ENCODE measurements around the gene MCFD2.

MCFD2 gene

GRCh38 chr2:46915281-46915810 is at the start of gene MCFD2:
MCFD2 (minus strand) TSS chr2:46915806; CDS start chr2:46909171, 6,635 bp downstream.
- H3K4me3 ChIP-seq (ENCODE audit: control insufficient read depth, low read depth, low read length), result peak within 1 kb of the TSS; percentile 92
- peak; percentile 21 for DNase-seq (ENCODE audit: low read depth)

GRCh38 chr2:46964835-46965560 is 49.4 kb upstream of the MCFD2 start:
- no peak for DNase-seq (ENCODE audit: low read depth)
- H3K4me3 ChIP-seq (ENCODE audit: control insufficient read depth, low read depth, low read length), result no peak overlapping the region

More at GRCh38 chr2:46915281-46915810, at the start of gene MCFD2:
- TF ChIP-seq CTCF (conservative IDR thresholded peaks at IDR 0.05; ENCODE audit: control insufficient read depth, insufficient read depth, low read depth, low read length), result no peak

GRCh38 chr2:46963941-46964673 is 48.5 kb upstream of the MCFD2 start:
- TF ChIP-seq CTCF (conservative IDR thresholded peaks at IDR 0.05; ENCODE audit: control insufficient read depth, insufficient read depth, low read depth, low read length), result no peak
- H3K4me3 ChIP-seq (ENCODE audit: control insufficient read depth, low read depth, low read length), result no peak overlapping the region
- peak; percentile 83 for DNase-seq (ENCODE audit: low read depth)

More at GRCh38 chr2:46964835-46965560, 49.4 kb upstream of the MCFD2 start:
- TF ChIP-seq CTCF (conservative IDR thresholded peaks at IDR 0.05; ENCODE audit: control insufficient read depth, insufficient read depth, low read depth, low read length), result no peak

- no peak for DNase-seq (ENCODE audit: low read depth)
- H3K4me3 ChIP-seq (ENCODE audit: control insufficient read depth, low read depth, low read length), result no peak overlapping the region
- no peak for TF ChIP-seq CTCF (conservative IDR thresholded peaks at IDR 0.05; ENCODE audit: control insufficient read depth, insufficient read depth, low read depth, low read length)
Measured at GRCh38 chr2:46963210-46963609, 47.6 kb upstream of the MCFD2 start.

GRCh38 chr2:46962751-46963150 is 47.1 kb upstream of the MCFD2 start:
- no peak for DNase-seq (ENCODE audit: low read depth)
- H3K4me3 ChIP-seq (ENCODE audit: control insufficient read depth, low read depth, low read length), result no peak overlapping the region
- no peak for TF ChIP-seq CTCF (conservative IDR thresholded peaks at IDR 0.05; ENCODE audit: control insufficient read depth, insufficient read depth, low read depth, low read length)

- H3K4me3 ChIP-seq (ENCODE audit: control insufficient read depth, low read depth, low read length), result no peak overlapping the region
- no peak for TF ChIP-seq CTCF (conservative IDR thresholded peaks at IDR 0.05; ENCODE audit: control insufficient read depth, insufficient read depth, low read depth, low read length)
- no peak for DNase-seq (ENCODE audit: low read depth)
Measured at GRCh38 chr2:46960618-46961017, 45.0 kb upstream of the MCFD2 start.
